Sigmoid colon (tissue), 4 donors: ENCODE data around the gene FCN1.

Source experiments
- EP300 ChIP-seq, 4 donors: sonication (generic); formaldehyde crosslinking; IDR thresholded peaks; one replicate each; pipeline ENCODE4 v1.6.1; 2017; ENCODE audit warnings: antibody characterized with exemption in 4 of 4
- POLR2AphosphoS5 ChIP-seq, 4 donors: sonication (generic); formaldehyde crosslinking; IDR thresholded peaks; one replicate each; pipeline ENCODE4 v1.6.1; 2017; ENCODE audit warnings: antibody characterized with exemption in 4 of 4
- TF ChIP-seq, protein P1 (sequence below), 4 experiments: fragments of 450-650 bp in 3 of 4; fragments of 200-600 bp in 1 of 4; IDR thresholded peaks; one replicate each; pipeline ENCODE4 v1.5.1; 2016 to 2019; ENCODE audit warnings: antibody characterized with exemption in 4 of 4, mild to moderate bottlenecking in 3 of 4, moderate library complexity in 2 of 4

GRCh38 chr9:134889386-134890154, 28.1 kb downstream of the FCN1 start:
- TF ChIP-seq POLR2AphosphoS5 (IDR thresholded peaks at IDR 0.05), result no peak
- TF ChIP-seq, protein P1, sequence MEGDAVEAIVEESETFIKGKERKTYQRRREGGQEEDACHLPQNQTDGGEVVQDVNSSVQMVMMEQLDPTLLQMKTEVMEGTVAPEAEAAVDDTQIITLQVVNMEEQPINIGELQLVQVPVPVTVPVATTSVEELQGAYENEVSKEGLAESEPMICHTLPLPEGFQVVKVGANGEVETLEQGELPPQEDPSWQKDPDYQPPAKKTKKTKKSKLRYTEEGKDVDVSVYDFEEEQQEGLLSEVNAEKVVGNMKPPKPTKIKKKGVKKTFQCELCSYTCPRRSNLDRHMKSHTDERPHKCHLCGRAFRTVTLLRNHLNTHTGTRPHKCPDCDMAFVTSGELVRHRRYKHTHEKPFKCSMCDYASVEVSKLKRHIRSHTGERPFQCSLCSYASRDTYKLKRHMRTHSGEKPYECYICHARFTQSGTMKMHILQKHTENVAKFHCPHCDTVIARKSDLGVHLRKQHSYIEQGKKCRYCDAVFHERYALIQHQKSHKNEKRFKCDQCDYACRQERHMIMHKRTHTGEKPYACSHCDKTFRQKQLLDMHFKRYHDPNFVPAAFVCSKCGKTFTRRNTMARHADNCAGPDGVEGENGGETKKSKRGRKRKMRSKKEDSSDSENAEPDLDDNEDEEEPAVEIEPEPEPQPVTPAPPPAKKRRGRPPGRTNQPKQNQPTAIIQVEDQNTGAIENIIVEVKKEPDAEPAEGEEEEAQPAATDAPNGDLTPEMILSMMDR (IDR thresholded peaks at IDR 0.05), result no peak
- TF ChIP-seq EP300 (IDR thresholded peaks at IDR 0.05), result no peak
